H1 (cell line): ENCODE measurements around the gene FAM50A. TPM values are rescaled to one million over a fixed set of nuclear protein-coding genes. Genes with fewer than 3 reads are reported as not detected.

ENCODE experiments used
- CTCF ChIA-PET: fragments of 300-600 bp; sonication (Branson Sonifier 250); formaldehyde crosslinking; loops from one replicate; lab custom pipeline; 2021; ENCODE audit not compliant: partially characterized antibody; lab: Charles Lee
- POLR2A ChIA-PET: fragments of 300-600 bp; sonication (Branson Sonifier 250); formaldehyde crosslinking; loops from one replicate; lab custom pipeline; 2021; ENCODE audit warnings: inconsistent platforms; ENCODE audit not compliant: partially characterized antibody; lab: Charles Lee
- DNase-seq, 2 experiments: peaks; one replicate each; pipeline versions ENCODE4 v3.0.0 to v3.0.0-alpha.2; 2010 to 2022; ENCODE audit warnings: low spot score in 2 of 2, low read depth in 1 of 2, mixed read lengths in 1 of 2
- FAIRE-seq: peaks from 2 replicates; lab custom pipeline; 2011; peaks lifted over from hg19 to GRCh38; lab: Jason Lieb, UNC
- H2AFZ ChIP-seq: 2 replicates; pipeline ENCODE4 v1.8.1; 2012; ENCODE audit warnings: low read length, inconsistent platforms
- H2AK5ac ChIP-seq: 2 replicates; pipeline ENCODE4 v1.6.1; 2013; ENCODE audit warnings: low read depth, low read length
- H2BK120ac ChIP-seq: replicated peaks from 2 replicates; pipeline ENCODE3; 2013; ENCODE audit warnings: low read depth, low read length, inconsistent platforms
- H2BK12ac ChIP-seq: 2 replicates; pipeline ENCODE4 v1.6.1; 2013; ENCODE audit warnings: low read depth, low read length
- H2BK15ac ChIP-seq: 2 replicates; pipeline ENCODE4 v1.6.1; 2013; ENCODE audit warnings: low read length
- H2BK20ac ChIP-seq: 2 replicates; pipeline ENCODE4 v1.6.1; 2013; ENCODE audit warnings: low read length
- H2BK5ac ChIP-seq: 2 replicates; pipeline ENCODE4 v1.6.1; 2013; ENCODE audit warnings: low read depth, low read length
- H3K14ac ChIP-seq: 2 replicates; pipeline ENCODE4 v1.6.1; 2013; ENCODE audit warnings: inconsistent platforms; ENCODE audit not compliant: insufficient read length
- H3K18ac ChIP-seq: 2 replicates; pipeline ENCODE4 v1.6.1; 2013; ENCODE audit warnings: low read length; ENCODE audit errors: extremely low read depth
- H3K23ac ChIP-seq: 2 replicates; pipeline ENCODE4 v1.6.1; 2013; ENCODE audit warnings: inconsistent platforms; ENCODE audit not compliant: insufficient read length
- H3K23me2 ChIP-seq: 2 replicates; pipeline ENCODE4 v1.6.1; 2013; ENCODE audit warnings: low read depth, low read length
- H3K27ac ChIP-seq: 2 replicates; pipeline ENCODE4 v1.6.1; 2011; ENCODE audit warnings: low read depth, low read length, inconsistent platforms
- H3K27me3 ChIP-seq, 4 experiments: replicated peaks in 1 of 4; 1 replicate in 1 of 4; 2 replicates in 3 of 4; pipeline versions ENCODE4 v1.6.1 to v1.8.1; 2011 to 2013; ENCODE audit warnings: low read length in 3 of 4, mild to moderate bottlenecking in 3 of 4, inconsistent platforms in 2 of 4, mixed read lengths in 2 of 4, moderate library complexity in 1 of 4; ENCODE audit not compliant: control insufficient read depth in 3 of 4, insufficient read depth in 3 of 4; ENCODE audit errors: extremely low read depth in 1 of 4
- H3K36me3 ChIP-seq, 4 experiments: 2 replicates each; pipeline versions ENCODE4 v1.6.1 to v1.8.1; 2011 to 2013; ENCODE audit warnings: mild to moderate bottlenecking in 4 of 4, low read length in 3 of 4, moderate library complexity in 2 of 4, control low read depth in 1 of 4, inconsistent platforms in 1 of 4; ENCODE audit not compliant: insufficient read depth in 4 of 4, control insufficient read depth in 2 of 4
- H3K4ac ChIP-seq: replicated peaks from 2 replicates; pipeline ENCODE3; 2013; ENCODE audit warnings: low read length, low read depth, mixed read lengths, inconsistent platforms; ENCODE audit not compliant: insufficient read length
- H3K4me1 ChIP-seq, 4 experiments: replicated peaks in 1 of 4; 1 replicate in 1 of 4; 2 replicates in 3 of 4; pipeline versions ENCODE4 v1.6.1 to v1.8.1; 2011 to 2013; ENCODE audit warnings: low read length in 3 of 4, inconsistent platforms in 2 of 4, mixed read lengths in 1 of 4; ENCODE audit not compliant: insufficient read depth in 4 of 4, control insufficient read depth in 3 of 4
- H3K4me2 ChIP-seq, 2 experiments: 2 replicates each; pipeline versions ENCODE4 v1.6.1 to v1.8.1; 2011 to 2013; ENCODE audit warnings: low read depth in 2 of 2, low read length in 2 of 2, control low read depth in 1 of 2, inconsistent platforms in 1 of 2, mild to moderate bottlenecking in 1 of 2; ENCODE audit not compliant: insufficient read depth in 1 of 2
- H3K4me3 ChIP-seq, 4 experiments: fragments of 200-600, 300-600 bp in 1 of 4; sonication (generic), shearing (Covaris generic), sonication (Bioruptor Twin) in 1 of 4; 2 replicates each; pipeline versions ENCODE4 v1.5.1 to v1.8.1; 2011 to 2016; ENCODE audit warnings: low read length in 4 of 4, low read depth in 3 of 4, control low read depth in 2 of 4, inconsistent platforms in 2 of 4, mild to moderate bottlenecking in 2 of 4, mixed read lengths in 1 of 4, moderate library complexity in 1 of 4; ENCODE audit not compliant: insufficient read depth in 2 of 4; ENCODE audit errors: extremely low read depth in 1 of 4
- H3K56ac ChIP-seq: replicated peaks from 2 replicates; pipeline ENCODE3; 2013; ENCODE audit warnings: low read depth, mild to moderate bottlenecking, mixed read lengths, low read length, inconsistent platforms; ENCODE audit not compliant: insufficient read length
- H3K79me1 ChIP-seq: 2 replicates; pipeline ENCODE4 v1.6.1; 2013; ENCODE audit warnings: low read depth, low read length, control low read depth
- H3K79me2 ChIP-seq, 2 experiments: 2 replicates each; pipeline versions ENCODE4 v1.6.1 to v1.8.1; 2012 to 2013; ENCODE audit warnings: low read length in 2 of 2, mild to moderate bottlenecking in 2 of 2, inconsistent platforms in 1 of 2; ENCODE audit not compliant: insufficient read depth in 2 of 2, control insufficient read depth in 1 of 2
- H3K9ac ChIP-seq, 4 experiments: replicated peaks in 1 of 4; 1 replicate in 1 of 4; 2 replicates in 3 of 4; pipeline versions ENCODE4 v1.6.1 to v1.8.1; 2011 to 2013; ENCODE audit warnings: low read depth in 3 of 4, low read length in 3 of 4, control low read depth in 2 of 4, mild to moderate bottlenecking in 2 of 4, moderate library complexity in 2 of 4, inconsistent platforms in 1 of 4; ENCODE audit errors: extremely low read depth in 1 of 4
- H3K9me3 ChIP-seq, 2 experiments: 2 replicates each; pipeline versions ENCODE4 v1.6.1 to v1.8.1; 2012 to 2013; ENCODE audit warnings: mild to moderate bottlenecking in 2 of 2, moderate library complexity in 2 of 2, control low read depth in 1 of 2, inconsistent platforms in 1 of 2, low read depth in 1 of 2, low read length in 1 of 2, mixed read lengths in 1 of 2; ENCODE audit not compliant: insufficient read depth in 2 of 2
- H4K20me1 ChIP-seq, 2 experiments: replicated peaks in 1 of 2; 2 replicates each; pipeline versions ENCODE3 to v1.8.1; 2011 to 2013; ENCODE audit warnings: inconsistent platforms in 2 of 2, low read length in 2 of 2, mild to moderate bottlenecking in 1 of 2; ENCODE audit not compliant: insufficient read depth in 2 of 2, control insufficient read depth in 1 of 2
- H4K5ac ChIP-seq: 2 replicates; pipeline ENCODE4 v1.6.1; 2013; ENCODE audit warnings: low read length, low read depth, mixed read lengths, inconsistent platforms; ENCODE audit not compliant: insufficient read length
- H4K8ac ChIP-seq: 2 replicates; pipeline ENCODE4 v1.8.0; 2013; ENCODE audit warnings: mild to moderate bottlenecking, moderate library complexity, low read length, inconsistent platforms; ENCODE audit not compliant: insufficient read depth; ENCODE audit errors: extremely low read depth
- H4K91ac ChIP-seq: replicated peaks from 2 replicates; pipeline ENCODE3; 2013; ENCODE audit warnings: low read length, mixed read lengths, inconsistent platforms; ENCODE audit not compliant: insufficient read length
- ATF3 ChIP-seq: IDR thresholded peaks from 2 replicates; pipeline ENCODE4 v1.6.1; 2011; ENCODE audit warnings: low read depth, mild to moderate bottlenecking, low read length; ENCODE audit not compliant: insufficient read depth
- BCL11A ChIP-seq, 2 experiments: IDR thresholded peaks; one replicate each; pipeline ENCODE4 v1.6.1; 2011; ENCODE audit warnings: low read depth in 2 of 2, low read length in 2 of 2, mild to moderate bottlenecking in 2 of 2
- CEBPB ChIP-seq: IDR thresholded peaks from 2 replicates; pipeline ENCODE4 v1.6.1; 2012; ENCODE audit warnings: low read depth, low read length
- EP300 ChIP-seq, 2 experiments: IDR thresholded peaks; 1 replicate in 1 of 2; 2 replicates in 1 of 2; pipeline ENCODE4 v1.6.1; 2011 to 2012; ENCODE audit warnings: low read depth in 2 of 2, low read length in 2 of 2, mild to moderate bottlenecking in 2 of 2, borderline replicate concordance in 1 of 2, inconsistent platforms in 1 of 2, moderate library complexity in 1 of 2
- EZH2 ChIP-seq: fragments of 200-600 bp; sonication (generic); IDR thresholded peaks from 2 replicates; pipeline ENCODE4 v1.7.1; 2012; ENCODE audit warnings: low read depth, mild to moderate bottlenecking, moderate library complexity, low read length, inconsistent platforms; ENCODE audit not compliant: severe bottlenecking
- JUND ChIP-seq: IDR thresholded peaks from 2 replicates; pipeline ENCODE4 v1.6.1; 2011; ENCODE audit warnings: mild to moderate bottlenecking, improper control_type of control experiment, low read length
- MAX ChIP-seq: IDR thresholded peaks from 2 replicates; pipeline ENCODE4 v1.6.1; 2012; ENCODE audit warnings: inconsistent platforms
- RAD21 ChIP-seq, 2 experiments: IDR thresholded peaks in 1 of 2; conservative IDR thresholded peaks in 1 of 2; 2 replicates each; pipeline ENCODE4 v1.6.1; 2011; ENCODE audit warnings: low read depth in 2 of 2, low read length in 2 of 2, improper control_type of control experiment in 1 of 2, inconsistent platforms in 1 of 2, mild to moderate bottlenecking in 1 of 2, moderate library complexity in 1 of 2
- RNF2 ChIP-seq: fragments of 200-900, 300-1000 bp; sonication (generic); IDR thresholded peaks from 2 replicates; pipeline ENCODE4 v1.7.1; 2016; ENCODE audit warnings: borderline replicate concordance, low read depth, mild to moderate bottlenecking, antibody characterized with exemption, low read length; ENCODE audit not compliant: poor library complexity, severe bottlenecking; ENCODE audit errors: missing control alignments
- RXRA ChIP-seq: IDR thresholded peaks from 2 replicates; pipeline ENCODE4 v1.6.1; 2011; ENCODE audit warnings: low read depth, mild to moderate bottlenecking, low read length, moderate library complexity; ENCODE audit not compliant: insufficient read depth
- SIRT6 ChIP-seq: IDR thresholded peaks from one replicate; pipeline ENCODE4 v1.7.1; 2012; ENCODE audit warnings: low read length, inconsistent platforms
- TCF12 ChIP-seq: IDR thresholded peaks from 2 replicates; pipeline ENCODE4 v1.6.1; 2011; ENCODE audit warnings: low read depth, mild to moderate bottlenecking, low read length
- WGBS, 2 experiments: shearing (Covaris generic) in 1 of 2; methylation state at CpG; one replicate each; pipeline versions ENCODE4 v1.1.6 to v1.1.7; 2013 to 2015; ENCODE audit warnings: low lambda C conversion rate in 2 of 2, mixed read lengths in 2 of 2, inconsistent platforms in 1 of 2, low coverage in 1 of 2, missing lambda C conversion rate in 1 of 2; ENCODE audit not compliant: insufficient replicate concordance in 2 of 2, insufficient coverage in 1 of 2, insufficient read length in 1 of 2; ENCODE audit errors: extremely low coverage in 1 of 2, missing lambda C conversion rate in 1 of 2; 5-methylcytosine and 5-hydroxymethylcytosine counted together
- polyA plus RNA-seq, 7 experiments: library from polyadenylated mRNA; depleted of rRNA in 3 of 7; stranded (reverse) in 5 of 7; unstranded in 2 of 7; fragments of >200 nt in 5 of 7; fragments of 200-250 nt in 2 of 7; gene quantifications; 1 replicate in 5 of 7; 2 replicates in 1 of 7; 4 replicates in 1 of 7; pipeline versions ENCODE4 v1.2.1 to v1.2.3, GENCODE V29; 2011 to 2013; ENCODE audit warnings: missing spikeins in 2 of 7, mixed read lengths in 2 of 7
- total RNA-seq: library from RNA; stranded (reverse); fragmentation: NEBNext Ultra II Directional; extraction: Animal tissue kit (Norgen Biotek cat#: 25700); gene quantifications from 2 replicates; pipeline ENCODE4 v1.2.1, GENCODE V29; 2021

Gene FAM50A
- total and polyA plus RNA-seq, 2 of the 8 experiments (the other 6 are each of a cell fraction or from before 2014, with no cell fraction given): 30.7 to 48.7 TPM

GRCh38 chrX:154469880-154470279, 25.9 kb downstream of the FAM50A start:
- Histone ChIP-seq H3K4me3 (no peak overlapping the region), H4K91ac (no peak overlapping the region), H2AK5ac (no peak overlapping the region), H3K4ac (no peak overlapping the region), H2BK12ac (no peak overlapping the region), H2AFZ (no peak overlapping the region), H3K36me3 (peaks cover 0 to 29% (median 5%) of the 10 kb centered on the region in 4 experiments; a peak in 5 of 8 replicates), H3K79me1 (no peaks in the 10 kb centered on the region), H3K56ac (no peak overlapping the region), H2BK15ac (no peak overlapping the region), H3K79me2 (no peaks in the 10 kb centered on the region), H3K23me2 (no peaks in the 10 kb centered on the region), H2BK20ac (no peak overlapping the region), H2BK5ac (no peak overlapping the region), H4K8ac (no peak overlapping the region), H3K27ac (no peak overlapping the region), H3K4me2 (no peak overlapping the region), H3K9me3 (no peaks in the 10 kb centered on the region), H3K18ac (no peak overlapping the region), H4K5ac (no peak overlapping the region), H3K27me3 (no peaks in the 10 kb centered on the region), H4K20me1 (no peaks in the 10 kb centered on the region), H3K23ac (no peak overlapping the region), H2BK120ac (no peak overlapping the region), H3K4me1 (no peaks in the 10 kb centered on the region), H3K14ac (no peak overlapping the region), H3K9ac (no peak overlapping the region)
- ChIA-PET CTCF (interaction anchor here (1.0 to 1.1 kb wide), 2 partner anchors 9 to 64 kb away, joined by 3 read pairs; no protein-coding TSS in a partner anchor), POLR2A (interaction anchor here (1.2 kb wide), 1 partner anchor 9 kb away, joined by 3 read pairs; no protein-coding TSS in a partner anchor)
- no peak for FAIRE-seq
- 100% methylated on average over 1 of the region's 18 CpGs; no CpG with 5 or more reads in 1 of the 2 experiments for WGBS, 2 experiments
- DNase-seq: no peak
- TF ChIP-seq JUND (no peak), ATF3 (no peak), CEBPB (no peak), EZH2 (no peak), RNF2 (no peak), RAD21 (IDR thresholded peaks at IDR 0.05 in 1 of 2, conservative IDR thresholded peaks at IDR 0.05 in 1 of 2; ENCODE audit: low read depth in 2 of 2, low read length in 2 of 2) (no peak), MAX (no peak), TCF12 (no peak), BCL11A (IDR thresholded peaks at IDR 0.05; ENCODE audit: low read depth in 2 of 2, low read length in 2 of 2) (no peak), SIRT6 (no peak), EP300 (IDR thresholded peaks at IDR 0.05; ENCODE audit: borderline replicate concordance in 1 of 2, low read depth in 2 of 2, low read length in 2 of 2) (no peak), RXRA (no peak)
